HL-60 (cell line): ENCODE data around the gene MACROD2.

Experiments used
- GABPA ChIP-seq: IDR thresholded peaks from 2 replicates; pipeline ENCODE4 v1.6.1; 2012; ENCODE audit warnings: low read depth
- POLR2AphosphoS5 ChIP-seq: IDR thresholded peaks from 2 replicates; pipeline ENCODE4 v1.6.1; 2012; ENCODE audit warnings: low read depth
- TF ChIP-seq, protein P1 (sequence below): IDR thresholded peaks from one replicate; pipeline ENCODE4 v1.5.1; 2011; ENCODE audit warnings: low read length, control low read depth, inconsistent platforms; ENCODE audit not compliant: insufficient read depth
- TF ChIP-seq, protein P2 (sequence below): IDR thresholded peaks from 2 replicates; pipeline ENCODE4 v1.6.1; 2012; ENCODE audit warnings: low read depth; ENCODE audit not compliant: insufficient replicate concordance

DNA sequence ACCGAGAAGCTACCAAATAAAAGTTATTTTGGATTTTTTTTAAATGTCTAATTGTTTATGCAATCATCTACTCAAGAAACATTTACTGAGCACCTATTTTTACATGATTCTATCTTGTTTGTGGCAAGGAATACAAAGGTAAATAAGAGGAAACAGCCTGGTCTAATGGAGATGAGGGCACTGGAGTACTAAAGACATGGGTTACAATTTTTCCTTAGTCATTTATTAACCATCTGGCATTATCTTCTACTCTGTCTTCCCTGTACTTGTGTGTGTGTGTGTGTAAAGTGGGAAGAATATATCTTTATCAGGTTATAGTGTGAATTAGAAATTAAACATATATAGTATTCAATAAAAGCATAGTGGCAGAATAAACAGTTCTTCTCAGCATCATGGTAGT is 797.6 kb downstream of the MACROD2 start:
- TF ChIP-seq, protein P1, sequence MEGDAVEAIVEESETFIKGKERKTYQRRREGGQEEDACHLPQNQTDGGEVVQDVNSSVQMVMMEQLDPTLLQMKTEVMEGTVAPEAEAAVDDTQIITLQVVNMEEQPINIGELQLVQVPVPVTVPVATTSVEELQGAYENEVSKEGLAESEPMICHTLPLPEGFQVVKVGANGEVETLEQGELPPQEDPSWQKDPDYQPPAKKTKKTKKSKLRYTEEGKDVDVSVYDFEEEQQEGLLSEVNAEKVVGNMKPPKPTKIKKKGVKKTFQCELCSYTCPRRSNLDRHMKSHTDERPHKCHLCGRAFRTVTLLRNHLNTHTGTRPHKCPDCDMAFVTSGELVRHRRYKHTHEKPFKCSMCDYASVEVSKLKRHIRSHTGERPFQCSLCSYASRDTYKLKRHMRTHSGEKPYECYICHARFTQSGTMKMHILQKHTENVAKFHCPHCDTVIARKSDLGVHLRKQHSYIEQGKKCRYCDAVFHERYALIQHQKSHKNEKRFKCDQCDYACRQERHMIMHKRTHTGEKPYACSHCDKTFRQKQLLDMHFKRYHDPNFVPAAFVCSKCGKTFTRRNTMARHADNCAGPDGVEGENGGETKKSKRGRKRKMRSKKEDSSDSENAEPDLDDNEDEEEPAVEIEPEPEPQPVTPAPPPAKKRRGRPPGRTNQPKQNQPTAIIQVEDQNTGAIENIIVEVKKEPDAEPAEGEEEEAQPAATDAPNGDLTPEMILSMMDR = no peak
- TF ChIP-seq, protein P2, sequence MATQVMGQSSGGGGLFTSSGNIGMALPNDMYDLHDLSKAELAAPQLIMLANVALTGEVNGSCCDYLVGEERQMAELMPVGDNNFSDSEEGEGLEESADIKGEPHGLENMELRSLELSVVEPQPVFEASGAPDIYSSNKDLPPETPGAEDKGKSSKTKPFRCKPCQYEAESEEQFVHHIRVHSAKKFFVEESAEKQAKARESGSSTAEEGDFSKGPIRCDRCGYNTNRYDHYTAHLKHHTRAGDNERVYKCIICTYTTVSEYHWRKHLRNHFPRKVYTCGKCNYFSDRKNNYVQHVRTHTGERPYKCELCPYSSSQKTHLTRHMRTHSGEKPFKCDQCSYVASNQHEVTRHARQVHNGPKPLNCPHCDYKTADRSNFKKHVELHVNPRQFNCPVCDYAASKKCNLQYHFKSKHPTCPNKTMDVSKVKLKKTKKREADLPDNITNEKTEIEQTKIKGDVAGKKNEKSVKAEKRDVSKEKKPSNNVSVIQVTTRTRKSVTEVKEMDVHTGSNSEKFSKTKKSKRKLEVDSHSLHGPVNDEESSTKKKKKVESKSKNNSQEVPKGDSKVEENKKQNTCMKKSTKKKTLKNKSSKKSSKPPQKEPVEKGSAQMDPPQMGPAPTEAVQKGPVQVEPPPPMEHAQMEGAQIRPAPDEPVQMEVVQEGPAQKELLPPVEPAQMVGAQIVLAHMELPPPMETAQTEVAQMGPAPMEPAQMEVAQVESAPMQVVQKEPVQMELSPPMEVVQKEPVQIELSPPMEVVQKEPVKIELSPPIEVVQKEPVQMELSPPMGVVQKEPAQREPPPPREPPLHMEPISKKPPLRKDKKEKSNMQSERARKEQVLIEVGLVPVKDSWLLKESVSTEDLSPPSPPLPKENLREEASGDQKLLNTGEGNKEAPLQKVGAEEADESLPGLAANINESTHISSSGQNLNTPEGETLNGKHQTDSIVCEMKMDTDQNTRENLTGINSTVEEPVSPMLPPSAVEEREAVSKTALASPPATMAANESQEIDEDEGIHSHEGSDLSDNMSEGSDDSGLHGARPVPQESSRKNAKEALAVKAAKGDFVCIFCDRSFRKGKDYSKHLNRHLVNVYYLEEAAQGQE = no peak
- TF ChIP-seq POLR2AphosphoS5 (no peak), GABPA (no peak)
